GM18502 (cell line): Measurements from ENCODE around the gene CEP350.
"Not testable (repeated sequence)": the region's sequence is repeated elsewhere in the genome, so short reads cannot be mapped to it uniquely, and the experiment has no call there.

Experiments used
- ATAC-seq: cut with Tn5 transposase; IDR thresholded peaks from one replicate; pipeline ENCODE4 v1.9.1; 2021; ENCODE audit warnings: mild to moderate bottlenecking; ENCODE audit not compliant: unreplicated experiment, poor library complexity

CEP350 gene

DNA sequence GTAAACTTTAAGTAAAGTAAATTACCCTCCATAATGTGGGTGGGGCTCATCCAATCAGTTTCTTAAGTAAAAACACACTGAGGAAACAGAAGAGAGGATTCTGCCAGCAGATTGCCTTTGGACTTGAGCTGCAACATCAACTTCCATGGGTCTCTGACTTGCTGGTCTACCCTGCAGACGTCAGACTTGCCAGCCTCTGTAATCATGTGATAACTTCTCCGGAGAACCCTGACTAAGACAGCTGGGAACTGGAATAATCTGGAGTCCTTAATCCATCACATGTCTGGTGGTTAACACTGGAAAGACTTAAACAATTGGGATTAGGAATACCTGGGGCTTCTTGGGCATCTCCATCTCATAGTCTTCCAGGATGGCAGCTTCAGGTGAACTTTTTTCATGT is 13.2 kb upstream of the CEP350 start:
- ATAC-seq = no peak

- no peak for ATAC-seq
Observed at GRCh38 chr1:179950651-179951050, 4.0 kb upstream of the CEP350 start.

DNA sequence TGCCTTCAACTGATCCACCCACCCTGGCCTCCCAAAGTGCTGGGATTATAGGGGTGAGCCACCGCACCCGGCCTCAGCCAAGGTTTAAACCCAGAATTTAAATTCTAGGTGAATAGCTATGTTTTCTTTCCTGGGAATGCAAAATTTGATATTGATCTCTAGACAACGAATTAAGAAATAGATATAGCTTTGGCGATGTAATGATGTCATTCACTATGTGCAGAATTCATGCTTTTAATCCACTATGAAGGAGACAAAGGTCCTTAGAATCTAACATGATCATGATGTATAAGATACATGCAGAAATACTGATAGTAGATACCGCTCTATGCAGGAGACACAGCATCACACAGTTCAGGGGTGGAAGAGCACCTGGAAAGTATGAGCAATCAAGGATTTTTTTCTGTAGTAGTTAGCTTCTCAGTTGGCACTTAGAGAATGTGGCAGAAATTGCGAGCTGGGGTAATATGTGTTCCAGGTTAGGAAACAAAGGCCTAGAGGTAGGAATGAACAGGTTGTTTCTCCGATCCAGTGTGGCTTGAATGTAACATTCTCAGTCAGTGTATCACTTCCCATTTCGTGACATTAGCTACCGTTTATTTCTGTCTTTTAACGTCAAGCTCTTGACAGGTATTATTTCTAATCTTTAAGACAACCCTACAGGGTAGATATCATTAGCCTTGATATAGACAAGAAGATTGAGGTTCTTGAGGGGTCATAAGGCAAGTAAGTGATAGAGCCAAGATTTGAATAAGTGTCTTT is 3.0 kb upstream of the CEP350 start:
- no peak for ATAC-seq

DNA sequence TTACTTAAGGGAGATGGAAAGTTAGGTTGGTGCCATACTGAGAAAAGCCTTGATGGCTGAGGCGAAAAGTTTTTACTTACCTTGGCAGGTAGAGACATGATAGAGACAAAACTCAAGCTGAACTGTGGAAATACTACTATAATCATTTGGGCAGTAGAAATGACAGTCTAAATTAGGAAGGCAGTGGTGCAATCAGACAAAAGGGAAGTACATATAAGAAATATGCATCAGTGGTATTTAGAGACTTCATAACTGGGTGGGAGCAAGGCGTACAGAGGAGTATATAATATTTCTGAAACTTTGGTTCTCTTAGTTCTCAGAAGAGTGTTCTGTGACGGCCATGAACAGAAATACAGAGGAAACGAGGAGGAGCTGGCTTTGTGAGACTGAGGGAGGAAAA is 2.4 kb upstream of the CEP350 start:
- no peak for ATAC-seq

DNA sequence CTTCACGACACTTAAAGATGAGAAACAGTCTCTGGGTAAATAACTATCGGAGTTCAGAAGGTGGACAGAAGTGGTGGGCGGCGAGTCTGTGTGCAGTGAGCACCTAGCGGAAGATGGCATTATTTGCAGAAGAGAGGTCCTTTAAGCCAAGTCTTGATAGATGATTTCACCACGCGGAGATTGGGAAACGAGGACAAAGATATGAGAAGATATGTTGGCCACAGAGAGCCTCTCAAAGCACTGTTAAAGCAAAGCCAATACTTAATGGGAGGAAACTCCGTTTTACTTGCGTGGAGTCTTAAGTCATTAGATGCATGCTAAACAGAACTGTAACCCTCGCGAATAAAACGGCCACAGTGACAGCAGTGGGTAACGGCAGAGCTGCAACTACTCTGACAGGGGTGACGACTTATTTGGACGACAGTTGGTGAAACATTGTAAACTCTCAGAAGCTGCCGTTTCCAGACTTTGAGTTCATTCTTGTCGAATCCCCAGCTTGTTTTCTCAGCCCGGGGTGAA is 577 bp upstream of the CEP350 start:
- peak; percentile 30 for ATAC-seq

GRCh38 chr1:179955287-179955680 is 674 bp downstream of the CEP350 start:
- no peak for ATAC-seq

- ATAC-seq = no peak
Observed at GRCh38 chr1:179955731-179956130, 1.1 kb downstream of the CEP350 start.

GRCh38 chr1:179958359-179958758 is 3.7 kb downstream of the CEP350 start:
- ATAC-seq = no peak

- ATAC-seq = not testable (repeated sequence)
Observed at GRCh38 chr1:179962168-179962567, 7.6 kb downstream of the CEP350 start.

DNA sequence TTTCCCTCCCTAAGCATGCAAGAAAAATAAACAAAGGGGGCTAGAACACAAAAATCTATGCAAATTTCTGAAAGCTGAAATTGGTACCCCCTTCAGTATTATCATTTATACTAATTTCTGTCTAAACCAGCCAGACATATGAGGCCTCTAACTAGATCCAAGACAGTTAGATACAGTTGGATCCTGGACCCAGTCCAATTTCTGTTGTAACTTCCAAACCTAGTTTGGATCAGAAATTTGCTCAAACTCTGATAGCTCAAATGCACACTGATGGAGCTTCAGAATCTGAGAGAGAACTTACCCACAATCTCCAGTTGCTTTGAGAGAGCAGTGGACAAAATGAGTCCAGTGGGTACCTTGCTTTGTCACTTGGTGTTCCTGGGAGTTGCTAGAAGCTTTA is 11.9 kb downstream of the CEP350 start:
- no peak for ATAC-seq

GRCh38 chr1:179968284-179968993 is 13.8 kb downstream of the CEP350 start:
- no peak for ATAC-seq

- no peak for ATAC-seq
Observed at GRCh38 chr1:179968994-179969919, 14.6 kb downstream of the CEP350 start.

DNA sequence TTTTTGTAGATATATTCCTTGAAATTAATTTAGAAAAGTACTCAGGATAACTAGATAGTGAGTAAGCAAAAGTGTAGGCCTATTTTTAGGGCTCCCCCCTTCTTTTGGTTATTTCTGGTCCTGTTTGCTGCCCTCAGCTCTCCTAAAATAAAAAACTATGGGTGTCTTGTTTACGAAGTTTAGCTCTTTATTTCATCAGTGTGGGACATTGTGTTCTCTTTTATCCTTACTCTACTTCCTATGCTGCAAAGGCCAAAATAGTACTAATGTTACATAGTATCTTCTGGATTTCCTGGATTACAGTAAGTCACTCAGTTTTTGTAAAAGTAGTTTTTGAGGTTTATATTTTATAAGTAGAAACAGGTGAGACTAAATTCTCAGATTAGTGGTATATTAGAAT is 15.4 kb downstream of the CEP350 start:
- ATAC-seq = no peak

DNA sequence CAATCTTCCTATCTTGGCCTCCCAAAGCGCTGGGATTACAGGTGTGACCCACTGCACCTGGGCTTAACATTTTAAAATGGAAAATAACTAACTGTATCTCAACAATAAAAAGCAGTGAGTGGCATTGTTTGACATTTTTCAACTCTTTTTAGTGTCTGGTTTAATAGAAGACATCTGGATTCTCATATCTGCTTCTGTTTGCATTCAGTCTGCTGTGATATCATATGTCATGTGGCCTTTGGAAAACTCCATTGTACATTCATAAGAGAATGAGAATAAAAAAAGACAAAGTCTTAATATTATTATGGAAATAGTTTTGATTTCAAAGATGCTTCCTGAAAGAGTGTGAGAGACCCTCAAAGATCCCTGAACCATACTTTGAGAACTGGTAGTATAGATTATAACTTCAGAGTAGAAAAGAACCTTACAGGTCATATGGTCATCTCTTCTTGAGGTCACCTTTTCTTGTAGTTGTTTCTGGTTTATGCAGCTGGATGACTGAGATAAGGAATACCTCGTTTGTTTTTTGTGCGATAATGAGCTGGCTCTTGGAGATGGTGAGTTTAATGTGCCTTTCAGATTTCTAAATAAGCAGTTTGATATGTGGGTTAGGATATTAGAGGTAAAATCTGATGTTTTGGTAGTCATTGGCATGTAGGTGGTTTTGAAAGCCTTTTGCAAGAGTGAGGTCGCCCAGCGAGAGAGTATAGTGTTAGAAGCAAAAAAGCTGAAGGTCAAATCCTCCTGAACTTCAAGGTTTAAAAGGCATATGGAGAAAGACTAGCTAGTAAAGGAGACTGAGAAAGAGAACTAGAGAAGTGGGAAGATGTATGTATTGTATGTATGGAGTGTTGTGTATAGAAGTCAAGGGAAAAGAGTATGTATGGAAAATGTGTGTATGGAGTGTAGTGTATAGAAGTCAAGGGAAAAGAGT is 17.2 kb downstream of the CEP350 start:
- no peak for ATAC-seq

- no peak for ATAC-seq
Observed at GRCh38 chr1:179973198-179974110, 18.8 kb downstream of the CEP350 start.

DNA sequence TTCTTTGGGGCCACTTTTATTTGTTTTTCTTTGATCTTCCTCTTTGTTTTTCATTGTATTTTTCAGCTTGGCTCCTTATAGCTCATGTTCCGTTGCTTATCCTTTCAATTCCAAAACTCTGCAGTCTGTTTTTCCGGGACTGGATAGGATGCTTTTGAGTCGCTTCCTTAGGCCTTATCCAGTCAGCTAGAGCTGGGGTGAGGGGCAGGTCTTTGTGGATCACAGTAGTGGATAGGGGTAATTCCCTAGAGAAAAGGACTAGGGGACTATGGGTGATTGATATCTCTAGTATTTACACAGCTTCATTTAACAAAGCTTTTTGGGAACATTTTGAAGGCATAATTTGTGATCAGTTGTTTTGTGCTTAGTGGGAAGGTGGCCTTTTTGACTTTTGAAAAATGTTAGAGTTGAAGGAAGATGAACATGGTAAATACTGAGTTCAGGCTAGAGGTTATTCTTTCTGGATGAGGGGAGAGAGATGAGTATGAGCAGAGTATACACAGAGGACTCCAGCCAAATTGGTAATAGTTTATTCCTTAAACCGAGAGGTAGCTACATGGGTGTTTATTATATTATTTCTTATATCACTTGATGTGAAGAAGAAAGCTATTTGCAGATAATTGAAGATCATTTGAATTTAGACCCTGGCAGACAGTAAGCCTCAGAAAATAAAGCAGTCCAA is 22.5 kb downstream of the CEP350 start:
- ATAC-seq = no peak

DNA sequence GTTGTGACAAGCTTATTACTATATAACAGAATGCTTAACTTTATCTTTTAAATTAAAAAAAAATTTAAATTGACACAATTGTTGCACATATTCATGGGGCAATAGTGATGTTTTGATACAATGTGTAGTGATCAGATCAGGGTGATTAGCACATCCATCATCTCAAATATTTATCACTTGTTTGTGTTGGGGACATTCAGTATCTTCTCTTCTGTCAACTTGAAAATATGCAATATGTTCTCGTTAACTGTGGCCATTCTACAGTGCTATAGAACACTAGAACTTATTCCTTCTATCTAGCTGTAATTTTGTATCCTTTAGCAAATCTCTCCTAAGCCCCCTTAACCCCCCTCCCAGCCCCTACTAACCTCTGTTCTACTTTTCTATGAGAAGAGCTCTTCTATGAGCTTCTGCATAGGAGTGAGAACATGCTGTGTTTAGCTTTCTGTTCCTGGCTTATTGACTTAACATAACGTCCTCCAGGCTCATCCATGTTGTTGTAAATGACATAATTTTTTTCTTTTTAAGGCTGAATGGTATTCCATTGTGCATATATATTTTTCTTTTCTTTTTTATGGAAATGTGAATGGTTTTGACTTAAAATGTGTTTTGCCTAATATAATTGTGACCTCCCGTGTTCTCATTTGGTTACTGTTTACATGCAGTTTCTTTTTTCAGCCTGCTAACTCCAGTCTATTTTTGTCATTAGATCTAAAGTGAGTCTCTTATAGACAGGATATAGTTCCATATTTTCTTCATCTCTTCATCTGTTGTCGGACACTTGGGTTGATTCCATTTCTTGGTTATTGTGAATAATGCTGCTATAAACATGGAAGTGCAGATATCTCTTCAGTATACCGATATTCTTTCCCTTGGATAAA is 23.8 kb downstream of the CEP350 start:
- ATAC-seq = no peak
